ENCODE results near the gene SMYD3. TPM values are rescaled to one million over a fixed set of nuclear protein-coding genes. Genes with fewer than 3 reads are reported as not detected.

The SMYD3 gene
- polyA plus RNA-seq, 2 of the 4 experiments (the other 2 are of a cell fraction) = 18.2 to 35.2 TPM

GRCh38 chr1:246479061-246479460 lies 28.0 kb downstream of the SMYD3 start:
- WGBS (ENCODE audit: missing lambda C conversion rate) = 88% methylated on average over 2 of the region's 2 CpGs

GRCh38 chr1:246477634-246478033 lies 29.4 kb downstream of the SMYD3 start:
- WGBS (ENCODE audit: missing lambda C conversion rate) = 84% methylated on average over 2 of the region's 2 CpGs
- Histone ChIP-seq H3K4me2 (no peak overlapping the region), H3K27ac (no peak overlapping the region), H3K4me3 (no peak overlapping the region), H3K4me1 (no peaks in the 10 kb centered on the region), H3K9me3 (no peaks in the 10 kb centered on the region)
- no peak for FAIRE-seq
- TF ChIP-seq MAX (IDR thresholded peaks at IDR 0.05) = no peak
- no peak for TF ChIP-seq EHMT2 (IDR thresholded peaks at IDR 0.05; ENCODE audit: low read depth)
- TF ChIP-seq REST (IDR thresholded peaks at IDR 0.05) = no peak
- TF ChIP-seq ATOH8 (CRISPR knock-in tag; IDR thresholded peaks at IDR 0.05; ENCODE audit: low read depth) = no peak
- no peak for TF ChIP-seq NR3C1 (IDR thresholded peaks at IDR 0.05)
- TF ChIP-seq RFX5 (IDR thresholded peaks at IDR 0.05) = no peak
- TF ChIP-seq CHD4 (IDR thresholded peaks at IDR 0.05; ENCODE audit: borderline replicate concordance) = no peak
- TF ChIP-seq JUN (IDR thresholded peaks at IDR 0.05) = no peak
- no peak for TF ChIP-seq MAZ (IDR thresholded peaks at IDR 0.05; ENCODE audit: borderline replicate concordance, low read depth, low read length)
- no peak for TF ChIP-seq CEBPB (IDR thresholded peaks at IDR 0.05)
- TF ChIP-seq RCOR1 (IDR thresholded peaks at IDR 0.05; ENCODE audit: low read depth, low read length) = no peak
- ChIA-PET CTCF (interaction anchor here (1.6 kb wide), 1 partner anchor 15 kb away, joined by 3 read pairs; no protein-coding TSS in a partner anchor), POLR2A (no interaction called here)
- ATAC-seq = no peak
- DNase-seq (ENCODE audit: low read depth in 1 of 2, low spot score in 1 of 2) = no peak

More at GRCh38 chr1:246479061-246479460, 28.0 kb downstream of the SMYD3 start:
- Histone ChIP-seq H3K4me3 (no peak overlapping the region), H3K27ac (no peak overlapping the region), H3K4me1 (no peaks in the 10 kb centered on the region), H3K4me2 (no peak overlapping the region), H3K9me3 (no peaks in the 10 kb centered on the region)
- CTCF ChIA-PET = no interaction called here
- TF ChIP-seq HEYL (CRISPR knock-in tag; IDR thresholded peaks at IDR 0.05) = no peak
- ATAC-seq = no peak
- POLR2A ChIA-PET = no interaction called here
- no peak for FAIRE-seq
- no peak for DNase-seq (ENCODE audit: low read depth in 1 of 2, low spot score in 1 of 2)

GRCh38 chr1:246476771-246477170 lies 30.3 kb downstream of the SMYD3 start:
- Histone ChIP-seq H3K9me3 (no peaks in the 10 kb centered on the region), H3K4me3 (no peak overlapping the region), H3K27ac (no peak overlapping the region), H3K4me1 (no peaks in the 10 kb centered on the region), H3K4me2 (no peak overlapping the region)
- ATAC-seq (no peak), FAIRE-seq (no peak), DNase-seq (ENCODE audit: low read depth in 1 of 2, low spot score in 1 of 2) (no peak)
- WGBS (ENCODE audit: missing lambda C conversion rate) = 81% methylated on average over 1 of the region's 1 CpG
- CTCF ChIA-PET = interaction anchor here (1.6 kb wide), 1 partner anchor 16 kb away, joined by 3 read pairs; no protein-coding TSS in a partner anchor
- POLR2A ChIA-PET = no interaction called here
- TF ChIP-seq ESRRA (IDR thresholded peaks at IDR 0.05; ENCODE audit: borderline replicate concordance, low read length) (no peak), NPAS2 (CRISPR knock-in tag; IDR thresholded peaks at IDR 0.05; ENCODE audit: borderline replicate concordance) (no peak), PHF8 (IDR thresholded peaks at IDR 0.05; ENCODE audit: borderline replicate concordance, low read depth) (no peak), RNF2 (IDR thresholded peaks at IDR 0.05; ENCODE audit: borderline replicate concordance, low read depth) (no peak), CTCF (IDR thresholded peaks at IDR 0.05) (no peak), RCOR1 (IDR thresholded peaks at IDR 0.05; ENCODE audit: low read depth, low read length) (no peak), NFE2L2 (conservative IDR thresholded peaks at IDR 0.05; ENCODE audit: low read length) (no peak), REST (IDR thresholded peaks at IDR 0.05) (no peak), ZFP36 (IDR thresholded peaks at IDR 0.05; ENCODE audit: borderline replicate concordance, partially characterized antibody) (no peak), ZC3H11A (IDR thresholded peaks at IDR 0.05) (no peak), ZSCAN20 (CRISPR knock-in tag; IDR thresholded peaks at IDR 0.05) (no peak), MAZ (IDR thresholded peaks at IDR 0.05; ENCODE audit: borderline replicate concordance, low read depth, low read length) (no peak), SREBF2 (IDR thresholded peaks at IDR 0.05) (no peak)
